Nucleus accumbens (tissue), 56 donors: ENCODE data around the gene KATNAL1.

Experiments used
- DNase-seq, 56 donors: peaks; one replicate each; lab custom pipeline; 2025; lab: John Stamatoyannopoulos, UW

The KATNAL1 gene

DNA sequence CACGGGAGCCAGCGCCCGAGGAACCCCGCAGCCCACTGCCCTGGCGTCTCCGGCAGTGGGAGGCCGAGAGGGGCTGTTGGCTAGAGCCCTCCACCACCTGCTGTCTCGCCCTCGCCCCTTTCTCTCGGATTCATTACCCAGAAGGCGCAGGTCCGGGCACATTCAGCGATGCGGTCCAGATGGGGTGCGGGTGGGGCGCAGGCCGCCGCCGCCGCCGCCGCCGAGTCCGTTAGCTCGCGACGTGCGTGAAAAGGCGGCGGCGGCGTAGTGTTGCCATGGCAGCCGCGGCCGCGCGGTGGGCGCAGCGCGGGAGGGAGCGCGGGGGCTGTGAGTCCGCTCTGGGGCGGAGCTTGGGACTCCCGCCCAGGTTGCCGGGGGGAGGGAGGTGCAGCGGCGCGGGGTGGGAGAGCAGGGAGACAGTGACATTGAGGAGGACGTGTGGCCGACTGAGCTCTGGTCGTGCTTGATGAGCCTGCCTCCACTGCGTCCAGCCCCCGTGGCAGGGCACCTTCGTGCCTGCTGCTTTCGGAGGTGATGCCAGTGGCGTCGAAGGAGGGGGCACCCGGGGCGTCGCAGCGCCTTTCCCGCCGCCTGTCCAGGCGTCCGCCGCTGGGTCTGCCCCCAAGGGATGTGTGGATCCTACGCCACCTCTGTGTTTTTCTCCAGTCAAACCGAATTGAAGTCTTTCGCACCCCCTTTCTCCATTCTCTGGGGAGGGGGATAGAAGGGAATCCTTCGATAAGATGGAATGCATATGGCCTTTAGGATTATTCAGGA is at the start of gene KATNAL1:
Gene KATNAL1, minus strand, starts transcription at position 358 of the 777 bp plus-strand sequence. CDS start 23,774 bp downstream, outside the sequence.
- DNase-seq = peak in 54 of 56 donors; percentile 31 to 96 (median 89)

DNA sequence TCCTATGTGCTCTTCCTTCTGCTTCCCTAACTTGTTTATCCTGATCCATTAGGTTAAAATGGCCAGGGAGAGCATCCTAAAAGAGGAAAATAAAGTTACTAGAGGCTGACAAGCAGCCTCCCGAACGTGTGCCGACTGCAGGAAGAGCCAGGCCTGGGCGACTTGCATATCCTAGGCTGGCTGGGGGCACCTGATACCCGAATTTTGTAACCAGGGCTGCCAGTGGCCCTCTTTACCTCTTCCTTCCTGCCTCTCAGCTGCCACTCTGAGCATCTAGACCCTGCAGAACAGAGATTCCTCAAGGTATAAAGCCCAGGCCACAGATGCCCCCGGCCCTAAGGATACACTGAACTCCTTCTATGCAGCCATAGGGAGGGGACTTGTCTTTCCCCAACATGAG is 48.5 kb upstream of the KATNAL1 start:
- no peak for DNase-seq

DNA sequence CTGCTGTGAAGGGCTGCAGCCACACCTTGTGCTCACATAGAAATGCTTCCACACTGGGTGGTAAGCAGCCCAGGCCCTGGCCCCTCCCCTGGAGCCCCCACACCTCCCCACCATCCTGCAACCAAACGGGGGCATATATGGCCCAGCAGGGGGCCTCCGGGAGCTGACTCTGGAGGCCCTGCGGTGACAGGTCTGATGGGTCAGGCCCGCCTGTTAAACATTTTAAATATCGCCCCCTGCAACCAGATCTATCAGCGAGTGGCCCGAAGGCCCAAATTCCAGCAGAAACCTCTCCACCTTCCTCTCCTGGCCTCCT is 48.0 kb upstream of the KATNAL1 start:
- DNase-seq = peak in 1 of 56 donors; percentile 14

DNA sequence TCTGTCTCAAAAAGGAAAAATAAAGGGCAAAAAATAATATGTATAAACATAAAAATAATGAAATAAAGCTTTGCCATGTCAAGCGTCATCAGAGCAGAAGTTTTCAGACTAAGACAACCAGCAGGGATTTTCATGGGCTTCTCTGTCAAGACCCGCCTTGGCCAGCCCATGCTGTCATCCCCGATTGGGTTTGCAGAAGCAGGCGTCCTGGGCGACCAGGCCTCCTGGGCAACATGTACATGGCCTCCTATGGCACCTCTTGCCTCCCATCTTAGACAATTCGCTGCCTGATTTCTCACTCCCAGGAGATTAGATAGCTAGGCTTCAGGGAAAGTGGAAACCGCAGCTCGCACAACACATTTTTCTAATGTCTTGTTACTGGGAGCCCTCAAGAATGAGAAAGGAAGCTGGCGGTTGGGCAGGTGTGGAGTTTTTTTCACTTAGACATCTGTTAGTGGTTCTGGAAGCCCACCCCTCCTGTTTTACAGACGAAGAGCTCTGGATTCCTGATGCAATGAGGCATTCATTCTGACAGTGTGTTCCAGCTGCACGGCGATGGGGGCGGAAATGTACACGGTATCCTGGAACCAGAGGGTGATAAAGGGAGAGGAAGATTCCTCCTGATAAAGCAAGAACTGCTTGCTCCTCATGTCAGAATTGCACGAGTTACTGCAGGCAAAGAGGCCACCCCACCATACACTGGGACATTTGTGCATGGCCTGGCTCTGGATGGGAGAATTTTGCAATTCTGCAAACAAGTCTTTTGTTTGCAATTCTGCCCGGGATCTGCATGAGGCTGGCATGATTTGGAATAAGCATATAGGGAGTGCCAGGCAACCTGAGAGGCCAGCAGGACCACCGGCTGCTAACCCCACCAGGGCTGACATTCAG is 47.4 kb upstream of the KATNAL1 start:
- peak in 8 of 56 donors; percentile 7 to 44 (median 14) for DNase-seq

DNA sequence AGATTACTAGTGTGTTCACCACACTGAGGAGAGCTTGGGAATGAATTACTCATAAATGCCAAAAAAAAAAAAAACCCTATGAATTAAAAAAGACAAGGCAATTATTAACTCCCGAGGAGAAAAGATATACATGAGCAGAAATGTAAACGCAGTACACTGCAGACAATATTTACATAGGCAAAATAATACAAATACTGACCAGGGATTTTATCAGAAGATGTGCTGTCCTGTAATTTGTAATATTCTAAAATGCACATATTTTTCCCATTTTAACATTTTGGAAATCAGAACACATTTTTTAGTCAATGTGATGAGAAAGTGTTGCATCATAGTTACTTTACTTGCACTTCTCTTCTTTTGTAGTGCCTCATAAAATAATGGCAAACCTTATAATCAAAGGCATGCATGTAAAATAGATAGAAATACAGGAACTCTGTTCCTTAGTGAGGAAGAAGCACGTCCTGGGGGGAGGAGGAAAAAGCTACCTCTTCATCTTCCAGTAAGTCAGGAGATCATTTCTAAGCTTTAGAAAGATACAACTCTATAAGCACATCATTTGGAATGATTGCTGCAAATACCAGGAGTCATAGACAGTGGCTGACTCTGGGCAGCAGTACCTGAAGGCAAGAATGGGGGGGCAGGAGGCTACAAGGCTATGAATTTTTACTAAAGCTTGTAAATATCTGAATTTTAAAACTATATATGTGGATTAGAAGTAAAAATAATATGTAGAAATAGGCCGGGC is 46.3 kb upstream of the KATNAL1 start:
- no peak for DNase-seq

DNA sequence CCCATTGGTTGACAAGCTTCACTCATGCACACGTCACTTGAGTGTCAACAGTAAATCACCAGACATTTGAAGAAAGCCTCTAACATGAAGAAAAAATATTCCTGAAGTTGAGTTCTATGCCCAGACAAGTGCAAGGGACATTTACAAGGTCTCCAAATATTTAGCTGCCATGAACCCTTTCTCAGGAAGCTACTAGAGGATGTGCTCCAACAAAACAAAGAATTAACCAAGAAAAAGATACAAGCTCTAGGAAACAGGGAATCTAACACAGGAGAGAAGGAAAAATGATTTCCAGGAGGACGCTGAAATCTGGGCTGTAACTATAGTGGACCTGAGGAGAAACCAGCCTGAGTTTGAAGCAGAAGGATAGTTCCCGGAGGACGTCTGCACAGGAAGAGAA is 45.7 kb upstream of the KATNAL1 start:
- DNase-seq = no peak

DNA sequence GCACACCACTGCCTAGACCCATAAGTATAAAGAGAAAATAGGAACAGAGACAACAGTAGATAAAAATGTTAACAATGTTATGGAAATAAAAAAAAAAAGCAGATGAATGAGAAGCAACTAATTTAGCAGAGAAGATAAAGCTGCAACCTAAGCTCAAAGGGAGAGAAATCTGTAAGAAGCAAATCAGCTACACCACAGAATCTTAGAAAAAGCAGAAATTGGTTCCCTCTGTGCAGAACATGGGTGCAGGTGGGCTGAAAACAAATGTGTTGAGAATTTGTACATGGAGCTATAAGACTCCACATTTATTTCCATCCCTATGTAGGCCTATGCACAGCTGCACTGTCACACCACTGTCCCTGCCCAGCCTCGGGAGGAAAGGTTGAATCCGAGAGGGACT is 44.8 kb upstream of the KATNAL1 start:
- DNase-seq = no peak

DNA sequence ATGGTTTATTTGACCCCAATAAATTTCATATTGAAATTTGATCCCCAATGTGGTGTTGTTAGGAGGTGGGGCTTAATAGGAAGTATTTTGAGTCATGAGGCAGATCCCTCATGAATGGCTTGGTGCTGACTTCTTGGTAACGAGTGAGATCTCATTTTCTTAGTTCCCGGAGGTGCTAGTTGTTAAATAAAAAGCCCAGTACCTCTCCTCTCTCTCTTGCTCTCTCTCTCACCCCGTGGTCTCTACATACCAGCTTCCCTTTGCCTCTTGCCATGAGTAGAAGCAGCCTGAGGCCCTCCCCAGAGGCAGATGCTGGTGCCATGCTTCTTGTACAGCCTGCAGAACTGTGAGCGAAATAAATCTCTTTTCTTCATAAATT is 39.4 kb upstream of the KATNAL1 start:
- no peak for DNase-seq

DNA sequence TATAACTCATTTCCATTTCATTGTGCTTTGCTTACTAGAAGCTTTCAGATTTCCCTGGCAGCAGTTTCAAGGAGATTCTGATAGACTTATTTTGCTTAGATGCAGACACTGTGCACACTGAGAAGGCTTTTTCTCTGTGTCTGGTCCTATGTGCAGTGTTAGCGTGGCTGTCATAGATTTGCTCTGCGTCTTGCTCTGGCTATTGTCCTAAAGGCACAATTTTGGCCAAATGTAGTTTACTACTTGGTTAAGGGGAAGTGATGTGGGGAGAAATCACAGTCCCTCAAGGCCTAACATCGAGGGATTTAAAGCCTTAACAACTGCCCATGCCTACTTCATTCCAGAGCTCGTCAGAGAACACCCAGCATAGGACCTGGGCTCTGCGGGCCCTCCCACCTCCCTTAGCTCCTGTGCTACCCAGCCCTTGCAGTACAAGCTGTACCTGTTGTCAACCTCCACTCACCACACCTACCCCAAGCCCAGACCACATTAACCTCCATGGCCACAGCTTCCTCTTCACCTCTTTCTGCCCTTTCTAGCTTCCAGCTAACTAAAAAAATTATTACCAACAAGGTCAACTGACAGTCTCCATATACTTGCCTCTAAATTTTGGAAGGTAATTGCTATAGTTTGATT is 38.9 kb upstream of the KATNAL1 start:
- no peak for DNase-seq

DNA sequence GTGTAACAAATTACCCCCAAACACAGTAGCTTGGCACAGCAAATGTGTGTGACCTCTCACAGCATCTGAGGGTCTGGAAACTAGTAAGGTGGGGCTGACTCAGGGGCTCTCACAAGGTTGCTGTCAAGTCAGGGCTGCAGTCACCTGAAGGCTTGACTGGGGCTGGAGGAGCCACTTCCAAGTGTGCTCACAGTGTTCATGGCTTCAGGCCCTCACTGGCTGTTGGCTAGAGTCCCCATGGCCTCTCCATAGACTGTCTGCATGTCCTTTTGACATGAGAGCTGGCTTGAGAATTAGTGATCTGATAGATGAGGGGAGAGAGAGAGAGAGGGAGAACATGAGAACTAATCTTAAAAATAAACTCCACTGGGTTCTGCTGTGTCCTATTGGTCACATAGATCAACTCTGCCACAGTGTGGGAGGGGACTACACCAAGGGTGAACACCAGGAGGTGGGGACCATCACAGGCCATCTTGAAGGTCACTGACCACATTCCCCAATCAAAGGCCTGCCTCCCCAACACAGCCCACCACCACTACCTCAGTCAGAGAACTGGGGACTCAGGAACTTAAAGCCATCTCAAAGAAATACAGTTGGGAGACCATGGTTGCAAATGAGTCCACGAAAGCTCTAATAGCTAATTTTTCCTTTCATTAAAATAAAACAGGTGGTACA is 38.2 kb upstream of the KATNAL1 start:
- no peak for DNase-seq

DNA sequence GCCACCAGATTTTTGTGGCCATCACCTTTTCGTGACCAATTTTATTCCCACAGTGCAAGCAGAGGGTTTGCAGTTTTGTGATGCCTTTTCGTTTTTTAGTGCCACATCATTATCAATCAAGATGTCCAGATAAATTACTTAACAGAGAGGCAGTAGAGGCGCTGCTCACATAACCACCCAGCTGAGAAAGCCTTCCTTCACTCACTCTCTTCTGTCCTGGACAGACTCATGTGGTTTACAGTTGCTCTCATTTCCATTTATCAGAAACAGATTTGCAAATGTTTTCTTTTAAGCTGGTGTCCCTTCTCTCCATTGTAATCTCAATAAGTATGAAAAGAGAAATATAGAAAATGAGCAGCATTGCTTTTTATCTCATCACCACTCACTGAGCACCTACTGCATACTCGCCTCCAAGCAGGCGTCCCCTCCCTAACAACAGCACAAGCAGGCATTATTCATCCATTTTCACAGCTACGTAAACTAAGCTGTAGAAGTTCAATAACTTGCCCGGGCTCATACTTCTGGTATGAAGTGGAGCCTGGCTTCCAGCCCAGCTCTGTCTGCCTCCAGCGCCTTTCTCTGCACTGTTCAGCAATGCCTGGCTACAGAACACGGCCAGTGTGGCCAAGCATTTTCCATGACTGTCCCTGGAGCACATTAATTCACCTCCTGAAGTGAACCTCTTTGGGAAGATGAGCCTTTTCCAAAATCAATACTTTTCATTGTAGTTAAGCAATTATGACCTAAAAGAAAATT is 34.6 kb upstream of the KATNAL1 start:
- DNase-seq = peak in 35 of 56 donors; percentile 8 to 83 (median 39)

DNA sequence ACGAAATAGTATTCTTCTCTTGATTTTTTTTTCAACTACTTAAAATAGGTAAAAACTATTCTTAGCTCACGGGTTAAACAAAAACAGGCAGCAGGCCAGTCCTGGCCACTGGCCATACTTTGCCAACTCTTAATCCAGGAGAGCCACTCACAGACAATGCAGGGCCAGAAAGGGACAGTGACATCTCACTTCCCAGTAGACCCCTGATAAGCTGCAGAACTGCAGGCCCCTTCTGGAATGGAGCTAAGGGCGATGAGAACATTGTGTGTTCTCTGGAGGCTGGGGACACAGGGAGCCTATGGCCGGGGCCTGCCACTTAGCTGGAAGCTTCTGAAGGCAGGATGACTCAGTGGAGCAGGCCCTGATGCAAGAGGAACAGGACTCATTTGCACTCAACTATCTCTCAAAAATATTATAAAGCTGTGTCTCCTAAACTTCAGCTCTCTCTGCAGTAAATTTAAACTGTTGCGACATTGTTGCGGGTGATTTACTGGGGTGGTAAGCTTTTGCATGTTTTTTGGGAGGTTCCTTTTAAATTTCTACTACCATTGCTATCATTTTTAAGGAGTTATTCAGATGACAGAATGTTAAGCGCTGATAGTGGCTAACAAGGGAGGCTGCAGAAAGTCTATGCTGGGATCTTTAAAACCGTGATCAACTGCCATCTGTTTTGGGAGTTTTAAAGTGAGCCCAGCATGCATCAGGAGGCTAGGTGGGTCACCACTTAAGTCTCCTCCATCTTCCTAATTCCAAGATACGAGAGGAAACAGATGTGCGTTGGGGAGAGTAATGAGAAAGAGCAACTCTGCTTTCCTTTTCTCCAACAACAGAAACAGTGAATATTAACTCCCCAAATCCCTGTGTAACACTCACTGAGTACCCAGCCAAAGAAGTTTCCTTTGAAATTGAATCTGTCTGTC is 33.2 kb upstream of the KATNAL1 start:
- peak in 5 of 56 donors; percentile 12 to 64 (median 22) for DNase-seq

DNA sequence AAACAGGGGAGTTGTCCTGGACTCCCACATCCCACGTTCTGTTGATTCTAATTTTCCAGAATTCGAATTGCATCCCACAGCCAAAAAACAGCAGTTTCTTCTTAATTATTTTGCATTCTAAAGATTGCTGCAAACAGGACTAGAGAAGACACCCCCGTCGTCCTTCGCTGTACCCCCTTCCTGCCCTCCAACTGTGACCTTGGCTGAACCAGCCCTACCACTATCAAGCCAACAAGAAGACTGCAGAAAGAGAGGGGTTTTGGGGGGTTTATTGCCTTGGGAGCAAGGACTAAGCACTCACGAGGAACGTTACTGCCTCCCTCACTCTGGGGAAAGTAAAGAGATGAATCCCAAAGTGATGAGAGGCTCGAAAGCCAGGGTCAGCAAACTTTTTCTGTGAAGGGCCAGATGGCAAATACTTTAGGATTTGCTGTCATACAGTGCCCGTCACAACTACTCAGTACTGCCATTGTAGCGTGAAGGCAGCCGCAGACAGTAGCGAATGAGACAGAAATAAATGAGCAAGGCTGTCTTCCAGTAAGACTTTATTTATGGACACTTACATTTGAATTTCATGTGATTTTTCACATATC is 32.5 kb upstream of the KATNAL1 start:
- DNase-seq = no peak

DNA sequence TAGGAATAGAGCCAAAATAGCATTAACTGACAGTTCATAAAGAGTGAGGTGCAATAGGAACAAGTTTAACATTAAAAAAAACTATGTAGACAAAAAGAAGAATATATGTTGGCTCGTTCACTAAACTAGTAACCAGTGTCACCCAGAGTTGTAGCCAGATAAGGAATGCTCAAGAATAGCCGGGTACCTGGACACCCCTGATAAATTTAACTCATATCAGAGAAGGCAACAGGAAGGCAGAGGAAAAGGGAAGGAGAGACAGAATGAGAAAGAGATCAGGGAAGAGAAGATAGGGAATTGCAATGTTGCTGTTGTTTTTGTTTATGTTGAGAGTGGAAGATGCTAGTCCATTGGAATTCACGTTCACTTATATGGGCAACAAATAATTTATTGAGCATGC is 31.6 kb upstream of the KATNAL1 start:
- DNase-seq = no peak

DNA sequence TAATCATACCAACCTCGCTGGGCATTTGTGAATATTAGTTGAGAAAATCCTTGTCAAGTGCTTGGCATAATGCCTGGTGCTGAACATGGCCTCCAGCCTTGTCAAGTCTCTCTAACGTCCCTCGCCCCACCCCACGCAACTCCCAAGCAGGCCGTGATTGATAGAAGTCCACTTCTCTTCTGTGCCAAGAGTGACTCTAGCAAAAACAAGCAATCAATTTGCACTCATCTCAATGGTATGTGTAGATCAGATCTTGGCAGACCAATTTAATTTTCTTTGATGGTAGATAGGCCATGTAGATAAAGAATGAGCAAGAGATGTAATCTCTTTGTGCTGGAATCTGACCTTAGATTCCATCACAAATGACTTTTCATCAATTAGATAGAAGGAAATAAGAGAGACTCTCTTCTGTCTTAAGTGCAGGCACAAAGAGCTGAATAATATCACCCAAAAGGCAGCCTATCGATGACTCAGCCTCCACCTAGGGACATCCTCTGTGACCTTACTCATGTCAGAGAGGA is 31.0 kb upstream of the KATNAL1 start:
- no peak for DNase-seq

DNA sequence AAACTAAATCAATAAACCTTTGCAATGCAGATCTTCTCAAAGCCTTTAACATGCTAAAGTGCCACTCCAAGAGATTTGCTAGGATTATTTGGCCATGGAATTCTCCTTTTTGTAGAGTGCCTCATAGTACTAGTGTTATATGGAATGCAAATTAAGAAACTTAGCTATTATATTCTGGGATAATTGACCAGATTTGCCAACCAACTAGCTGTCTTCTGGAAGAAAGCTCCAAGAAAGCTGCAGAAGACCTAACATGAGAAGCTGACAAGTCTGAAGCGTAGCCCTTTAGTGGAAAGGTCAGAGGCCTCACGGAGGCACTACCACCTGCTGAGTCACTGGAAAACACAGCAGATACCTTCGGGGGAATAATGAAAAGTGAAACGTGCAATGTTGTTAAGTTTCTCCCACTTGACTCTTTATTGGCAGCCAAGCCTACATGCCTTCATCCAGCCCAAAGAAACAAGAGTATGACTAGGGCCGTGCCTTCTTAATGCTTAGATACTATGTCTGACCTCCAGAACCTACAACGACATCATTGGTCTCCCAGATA is 29.8 kb upstream of the KATNAL1 start:
- no peak for DNase-seq
